22Rv1 (cell line): ENCODE data around the gene CBR1.

Experiments used
- H3K27ac ChIP-seq: fragments of 450-650 bp; 2 replicates; pipeline ENCODE4 v1.5.1; 2017
- ZFX ChIP-seq: fragments of 450-650 bp; IDR thresholded peaks from 2 replicates; pipeline ENCODE4 v1.6.1; 2017; ENCODE audit warnings: antibody characterized with exemption, borderline replicate concordance
- TF ChIP-seq, protein P1 (sequence below): fragments of 450-650 bp; IDR thresholded peaks from 2 replicates; pipeline ENCODE4 v1.5.1; 2017; ENCODE audit warnings: mild to moderate bottlenecking

The CBR1 gene

DNA sequence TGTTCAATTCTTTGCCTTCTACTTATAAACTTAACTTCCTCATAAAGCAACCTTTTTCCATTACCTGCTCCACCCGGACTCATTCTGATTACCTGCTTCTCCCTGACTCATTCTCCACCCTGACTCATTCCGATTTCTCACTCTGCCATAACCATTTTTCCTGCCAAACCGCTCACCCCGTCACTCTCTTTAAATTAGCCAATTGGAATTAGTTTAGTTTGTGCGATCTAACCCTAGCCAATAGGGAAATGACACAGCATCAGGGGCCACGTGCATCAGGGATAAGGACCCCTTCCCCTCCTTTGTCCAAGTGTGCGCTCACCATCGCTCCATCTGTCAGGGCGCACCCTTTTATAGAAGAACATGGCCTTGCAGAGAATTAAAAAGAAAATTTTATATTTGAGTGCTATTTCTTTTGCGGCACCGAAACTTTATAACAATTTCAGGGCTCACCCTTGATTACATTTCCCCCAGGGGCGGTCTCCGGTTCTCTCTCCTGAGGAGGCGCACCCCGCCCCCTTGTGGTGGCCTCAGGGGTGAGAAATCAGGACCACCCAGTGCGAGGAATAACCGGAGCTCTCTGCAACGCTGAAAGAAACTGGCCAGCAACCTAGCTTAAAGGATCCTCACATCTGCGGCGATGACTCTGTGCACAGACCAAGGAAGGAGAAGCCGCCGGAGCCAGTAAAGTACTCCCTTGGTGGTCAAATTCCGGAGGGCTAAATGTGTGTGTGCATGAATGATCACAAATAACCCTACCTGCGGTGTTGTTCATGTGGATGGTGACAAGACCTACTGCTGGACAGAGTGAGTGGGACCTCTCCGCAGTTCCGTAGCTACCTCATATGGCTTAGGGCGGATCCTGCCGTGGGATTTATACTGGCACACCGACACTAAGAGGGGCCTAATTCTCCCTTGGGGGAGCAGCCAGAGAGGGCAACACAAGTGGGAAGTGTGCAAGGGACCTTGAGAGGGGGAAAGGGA is 34.8 kb downstream of the CBR1 start:
- no peak overlapping the region for H3K27ac ChIP-seq
- no peak for TF ChIP-seq ZFX
- TF ChIP-seq, protein P1, sequence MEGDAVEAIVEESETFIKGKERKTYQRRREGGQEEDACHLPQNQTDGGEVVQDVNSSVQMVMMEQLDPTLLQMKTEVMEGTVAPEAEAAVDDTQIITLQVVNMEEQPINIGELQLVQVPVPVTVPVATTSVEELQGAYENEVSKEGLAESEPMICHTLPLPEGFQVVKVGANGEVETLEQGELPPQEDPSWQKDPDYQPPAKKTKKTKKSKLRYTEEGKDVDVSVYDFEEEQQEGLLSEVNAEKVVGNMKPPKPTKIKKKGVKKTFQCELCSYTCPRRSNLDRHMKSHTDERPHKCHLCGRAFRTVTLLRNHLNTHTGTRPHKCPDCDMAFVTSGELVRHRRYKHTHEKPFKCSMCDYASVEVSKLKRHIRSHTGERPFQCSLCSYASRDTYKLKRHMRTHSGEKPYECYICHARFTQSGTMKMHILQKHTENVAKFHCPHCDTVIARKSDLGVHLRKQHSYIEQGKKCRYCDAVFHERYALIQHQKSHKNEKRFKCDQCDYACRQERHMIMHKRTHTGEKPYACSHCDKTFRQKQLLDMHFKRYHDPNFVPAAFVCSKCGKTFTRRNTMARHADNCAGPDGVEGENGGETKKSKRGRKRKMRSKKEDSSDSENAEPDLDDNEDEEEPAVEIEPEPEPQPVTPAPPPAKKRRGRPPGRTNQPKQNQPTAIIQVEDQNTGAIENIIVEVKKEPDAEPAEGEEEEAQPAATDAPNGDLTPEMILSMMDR = peak; percentile 37

DNA sequence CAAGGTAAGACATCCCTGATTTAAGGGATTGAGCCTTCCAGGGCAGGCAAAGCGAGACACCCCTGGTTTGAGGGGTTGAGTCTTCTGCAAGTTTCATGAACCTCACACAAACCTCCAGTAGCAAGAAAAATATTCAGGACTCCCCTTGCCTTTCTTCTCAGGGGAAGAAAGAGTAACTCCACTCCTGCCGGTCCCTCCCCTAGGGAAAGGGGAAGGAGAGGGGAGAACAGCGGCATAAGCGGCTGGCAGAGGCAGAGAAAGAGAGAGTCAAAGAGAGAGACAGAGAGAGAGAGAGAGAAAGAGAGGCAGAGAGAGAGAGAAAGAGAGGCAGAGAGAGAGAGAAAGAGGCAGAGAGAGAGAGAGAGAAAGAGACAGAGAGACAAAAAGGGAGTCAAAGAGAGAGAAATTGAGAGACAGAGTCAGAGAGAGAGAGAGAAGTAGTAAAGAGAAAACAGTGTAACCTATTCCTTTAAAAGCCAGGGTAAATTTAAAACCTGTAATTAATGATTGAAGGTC is 35.6 kb downstream of the CBR1 start:
- TF ChIP-seq, protein P1 = no peak
- no peak for TF ChIP-seq ZFX

DNA sequence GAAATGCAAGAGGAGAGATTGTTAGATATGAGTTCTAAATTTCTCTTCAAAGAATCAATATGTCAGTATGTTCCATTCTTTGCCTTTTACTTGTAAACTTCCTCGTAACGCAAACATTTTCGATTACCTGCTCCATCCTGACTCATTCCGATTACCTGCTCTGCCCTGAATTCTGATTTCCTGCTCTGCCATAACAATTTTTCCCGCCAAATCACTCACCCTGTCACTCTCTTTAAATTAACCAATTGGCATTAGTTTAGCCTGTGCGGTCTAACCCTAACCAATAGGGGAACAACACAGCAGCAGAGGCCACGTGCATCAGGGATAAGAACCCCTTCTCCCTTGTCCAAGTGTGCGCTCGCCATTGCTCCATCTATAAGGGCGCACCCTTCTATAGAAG is 40.0 kb downstream of the CBR1 start:
- H3K27ac ChIP-seq = no peak overlapping the region
- TF ChIP-seq ZFX = no peak
- TF ChIP-seq, protein P1 = no peak

More for the DNA sequence above, 35.6 kb downstream of the CBR1 start:
- no peak overlapping the region for H3K27ac ChIP-seq

DNA sequence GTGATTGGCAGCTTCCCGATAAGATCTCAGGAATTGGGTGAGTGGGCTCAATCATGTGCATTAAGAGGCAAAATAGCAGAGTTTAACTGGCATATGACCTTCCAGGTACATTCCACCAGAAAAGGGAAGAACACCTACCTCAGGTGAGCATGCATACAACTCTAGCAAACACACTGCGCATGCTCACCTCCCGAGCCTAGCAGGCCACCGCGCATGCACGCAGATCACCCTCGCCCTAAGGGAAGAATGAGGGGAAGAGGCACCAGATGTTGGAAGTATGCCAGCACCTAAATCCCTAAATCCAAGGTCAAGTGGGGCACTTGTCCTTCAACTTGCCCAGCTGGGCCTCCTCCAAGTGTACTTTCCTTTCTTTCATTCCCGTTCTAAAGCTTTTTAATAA is 41.4 kb downstream of the CBR1 start:
- TF ChIP-seq ZFX = no peak
- TF ChIP-seq, protein P1 = no peak
- H3K27ac ChIP-seq = no peak overlapping the region

DNA sequence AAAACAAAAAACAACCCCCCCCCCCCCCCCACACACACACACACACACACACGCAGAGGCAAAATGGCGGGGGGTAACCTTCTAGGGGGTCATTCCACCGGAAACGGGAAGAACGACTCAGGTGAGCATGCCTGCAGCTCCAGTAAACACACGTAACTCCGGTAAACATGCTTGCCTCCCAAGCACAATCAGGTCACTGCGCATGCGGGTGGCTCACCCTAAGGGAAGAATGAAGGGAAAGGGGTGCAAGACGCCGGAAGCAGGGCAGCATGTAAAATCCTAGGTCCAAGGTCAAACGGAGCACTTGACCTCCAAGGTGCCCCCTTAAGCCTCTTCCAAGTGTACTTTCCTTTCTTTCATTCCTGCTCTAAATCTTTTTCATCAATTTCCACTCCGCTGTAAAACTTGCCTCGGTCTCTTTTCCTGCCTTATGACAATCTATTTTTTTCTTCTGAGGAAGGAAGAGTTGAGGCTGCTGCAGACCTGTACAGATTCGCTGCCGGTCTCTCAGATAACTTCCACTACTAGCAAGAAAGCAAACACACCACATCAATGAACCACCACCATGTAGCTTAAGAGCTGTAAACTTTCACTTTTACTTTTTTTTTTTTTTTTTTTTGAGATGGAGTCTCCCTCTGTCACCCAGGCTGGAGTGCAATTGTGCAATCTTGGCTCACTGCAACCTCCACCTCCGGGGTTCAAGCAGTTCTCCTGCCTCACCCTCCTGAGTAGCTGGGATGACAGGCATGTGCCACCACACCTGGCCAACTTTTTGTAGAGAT is 44.0 kb downstream of the CBR1 start:
- peak overlapping the region; percentile 26; the same call in 1 of the 2 replicates for H3K27ac ChIP-seq
- TF ChIP-seq ZFX = no peak
- TF ChIP-seq, protein P1 = no peak

DNA sequence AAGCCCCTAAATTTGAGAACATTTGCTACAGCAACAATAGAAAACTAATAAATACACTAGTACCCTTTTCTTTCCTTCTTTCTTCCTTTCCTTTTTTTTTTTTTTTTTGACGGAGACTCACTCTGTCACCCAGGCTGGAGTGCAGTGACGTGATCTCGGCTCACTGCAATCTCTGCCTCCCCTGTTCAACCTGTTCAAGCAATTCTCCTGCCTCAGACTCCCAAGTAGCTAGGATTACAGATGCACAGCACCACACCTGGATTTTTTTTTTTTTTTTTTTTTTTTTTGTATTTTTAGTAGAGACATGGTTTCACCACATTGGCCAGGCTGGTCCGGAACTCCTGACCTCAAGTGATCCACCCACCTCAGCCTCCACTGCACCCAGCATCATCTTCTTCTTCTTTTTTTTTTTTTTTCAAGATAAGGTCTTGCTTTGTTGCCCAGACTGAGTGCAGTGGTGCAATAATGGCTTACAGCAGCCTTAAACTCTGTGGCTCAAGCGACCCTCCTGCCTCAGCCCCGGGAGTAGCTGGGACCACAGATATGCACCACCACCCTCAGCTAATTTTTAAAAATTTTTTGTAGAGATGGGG is 45.4 kb downstream of the CBR1 start:
- no peak overlapping the region for H3K27ac ChIP-seq
- TF ChIP-seq, protein P1 = no peak
- TF ChIP-seq ZFX = no peak
